NCI-H2081 treated with DMSO at 0.1 percent for 48 hours (cell line): ENCODE measurements around the gene NIN.
"Not testable (repeated sequence)": the region's sequence is repeated elsewhere in the genome, so short reads cannot be mapped to it uniquely, and the experiment has no call there.

Experiments
- DNase-seq: peaks from one replicate; lab custom pipeline; 2025; lab: John Stamatoyannopoulos, UW

NIN gene

GRCh38 chr14:50711043-50711442 lies 119.9 kb downstream of the NIN start:
- DNase-seq: no peak

GRCh38 chr14:50705026-50705593 lies 125.9 kb downstream of the NIN start:
- DNase-seq: no peak

GRCh38 chr14:50704454-50705010 lies 126.4 kb downstream of the NIN start:
- DNase-seq: no peak

GRCh38 chr14:50697659-50698290 lies 133.2 kb downstream of the NIN start:
- DNase-seq: no peak

GRCh38 chr14:50694260-50694659 lies 136.7 kb downstream of the NIN start:
- not testable (repeated sequence) for DNase-seq

- no peak for DNase-seq
These were observed 142.1 kb downstream of the NIN start for GRCh38 chr14:50688875-50689274.

DNA sequence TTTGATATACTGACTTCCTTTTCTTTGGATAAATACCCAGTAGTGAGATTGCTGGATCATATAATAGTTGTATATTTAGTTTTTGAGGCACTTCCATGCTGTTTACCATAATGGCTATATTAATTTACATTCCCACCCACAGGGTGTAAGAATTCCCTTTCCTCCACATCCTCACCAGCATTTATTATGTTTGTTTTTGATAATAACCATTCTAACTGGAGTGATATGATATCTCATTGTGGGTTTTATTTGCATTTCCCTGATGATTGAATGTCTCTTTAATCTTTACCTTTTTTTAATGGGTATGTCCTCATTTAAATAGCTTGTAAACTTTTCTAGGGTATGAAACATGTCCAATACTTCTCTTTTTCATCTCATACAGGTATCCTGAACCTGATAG lies 151.3 kb downstream of the NIN start:
- DNase-seq: no peak

DNA sequence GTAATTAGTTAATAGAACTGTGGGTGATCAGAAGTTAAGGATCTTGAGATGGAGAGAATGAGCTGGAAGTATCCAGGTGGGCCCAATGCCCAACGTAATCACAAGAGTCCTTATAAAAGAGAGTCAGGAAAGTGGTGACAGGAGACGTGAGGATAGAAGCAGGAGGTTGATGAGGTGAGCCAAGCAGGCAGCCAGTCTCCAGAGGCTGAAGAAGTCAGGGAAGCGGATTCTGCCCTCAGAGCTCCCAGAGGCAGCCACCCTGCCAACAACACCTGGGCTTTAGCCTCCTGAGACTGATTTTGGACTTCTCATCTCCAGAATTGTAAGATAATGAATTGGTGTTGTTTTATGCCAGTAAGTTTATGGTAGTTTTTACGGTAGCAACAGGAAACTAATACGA lies 152.8 kb downstream of the NIN start:
- DNase-seq: no peak

DNA sequence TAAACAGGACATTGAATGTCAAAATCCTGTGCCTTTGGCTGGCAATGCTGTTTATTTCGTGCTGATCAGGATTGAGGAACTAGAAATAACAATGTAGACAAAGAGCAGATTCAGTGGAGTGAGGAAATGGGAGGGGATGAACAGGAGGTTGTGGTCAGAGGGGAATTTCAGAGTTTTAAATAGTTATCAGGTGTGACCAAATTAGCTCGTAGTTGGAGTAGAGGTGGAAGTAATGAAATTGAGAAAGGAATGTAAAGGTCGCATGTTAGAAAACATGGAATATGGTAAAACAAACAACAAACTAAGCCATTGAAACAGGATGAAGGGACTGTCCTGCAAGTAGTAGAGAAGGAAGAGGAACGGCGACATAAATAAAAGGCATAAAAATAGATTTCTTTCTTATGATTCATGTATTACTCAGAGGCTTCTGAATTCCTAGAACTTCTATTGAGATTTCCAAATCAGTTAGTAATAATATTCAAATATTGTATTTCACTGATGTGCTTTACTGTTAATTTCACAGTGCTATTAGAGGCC lies 153.4 kb downstream of the NIN start:
- DNase-seq: no peak

DNA sequence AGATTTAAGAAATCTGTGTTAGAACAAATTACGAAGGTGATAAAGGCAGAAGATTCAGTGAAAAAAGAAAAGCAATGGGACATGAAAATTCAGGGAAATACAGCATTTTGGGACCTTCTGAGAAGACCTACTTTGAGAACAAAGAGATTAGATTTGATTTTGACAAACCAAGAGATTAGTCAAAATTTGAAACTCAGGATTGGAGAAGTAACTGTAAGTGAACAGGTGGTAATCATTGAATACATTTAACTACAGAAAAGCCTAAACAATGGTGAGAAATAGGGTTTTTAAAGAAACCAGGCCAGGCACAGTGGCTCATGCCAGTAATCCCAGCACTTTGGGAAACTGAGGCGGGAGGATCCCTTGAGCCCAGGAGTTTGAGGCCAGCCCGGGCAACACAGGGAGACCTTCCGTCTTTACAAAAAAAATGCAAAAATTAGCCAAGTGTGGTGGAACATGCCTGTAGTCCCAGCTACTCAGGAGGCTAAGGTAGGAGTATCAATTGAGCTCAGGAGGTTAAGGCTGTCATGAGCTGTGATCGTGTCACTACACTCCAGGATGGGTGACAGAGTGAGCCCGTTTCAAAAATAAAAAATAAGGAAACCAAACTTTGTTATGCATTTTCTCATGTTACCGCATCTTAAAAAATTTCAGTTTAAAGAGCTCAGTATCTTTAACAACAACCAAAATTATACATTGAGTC lies 154.0 kb downstream of the NIN start:
- no peak for DNase-seq

- DNase-seq: no peak
These were observed 155.4 kb downstream of the NIN start for GRCh38 chr14:50675597-50675996.

DNA sequence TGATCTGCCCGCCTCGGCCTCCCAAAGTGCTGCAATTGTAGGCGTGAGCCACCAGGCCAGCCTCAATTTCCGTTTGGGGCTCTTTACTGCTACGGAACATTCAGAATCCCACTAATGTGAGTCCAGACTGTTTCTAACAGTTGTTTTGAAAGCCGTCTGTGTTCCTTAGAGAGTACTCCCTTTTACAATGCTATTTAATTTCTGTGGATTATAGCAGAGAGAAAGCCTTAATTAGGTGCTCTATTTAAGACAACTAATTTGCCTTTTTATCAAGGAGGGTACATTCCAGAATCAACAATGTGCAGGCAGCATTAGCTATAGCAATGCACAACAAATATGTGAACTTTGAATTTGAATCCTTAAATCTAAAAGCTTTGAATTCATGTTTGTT lies 160.1 kb downstream of the NIN start:
- DNase-seq: no peak

DNA sequence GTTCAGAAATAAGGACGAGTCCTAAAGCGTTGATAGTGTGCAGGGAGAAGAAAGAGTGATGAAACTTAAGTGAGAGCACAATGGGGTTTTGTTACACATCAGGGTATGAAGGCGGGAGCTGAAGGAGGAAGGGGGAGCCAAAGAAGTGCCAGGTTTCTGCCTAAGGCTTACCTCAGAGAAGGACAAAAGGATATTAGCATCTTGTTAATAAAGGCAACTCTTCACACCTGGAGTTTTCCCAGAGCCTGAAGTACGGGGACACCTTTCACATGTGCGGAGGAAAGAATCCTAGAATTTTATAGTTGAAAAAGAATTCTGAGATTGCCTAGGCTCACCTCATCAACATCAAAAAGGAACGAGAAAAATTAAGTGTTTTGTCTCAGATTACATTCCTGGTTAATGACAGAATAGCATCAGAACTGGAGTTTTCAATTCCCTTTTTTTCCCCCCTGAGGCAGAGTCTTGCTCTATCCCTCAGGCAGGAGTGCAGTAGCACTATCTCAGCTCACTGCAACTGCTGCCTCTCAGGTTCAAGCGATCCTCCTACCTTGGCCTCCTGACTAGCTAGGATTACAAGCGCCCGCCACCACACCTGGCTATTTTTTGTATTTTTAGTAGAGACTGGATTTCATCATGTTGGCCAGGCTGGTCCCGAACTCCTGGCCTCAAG lies 160.6 kb downstream of the NIN start:
- no peak for DNase-seq
